ENCODE measurements around the gene GPRC6A. TPM values are rescaled to one million over a fixed set of nuclear protein-coding genes. Genes with fewer than 3 reads are reported as not detected.
"Not testable (repeated sequence)": the region's sequence is repeated elsewhere in the genome, so short reads cannot be mapped to it uniquely, and the experiment has no call there.

Gene GPRC6A
- total RNA-seq, 1 donor from 2014 or later = not detected

DNA sequence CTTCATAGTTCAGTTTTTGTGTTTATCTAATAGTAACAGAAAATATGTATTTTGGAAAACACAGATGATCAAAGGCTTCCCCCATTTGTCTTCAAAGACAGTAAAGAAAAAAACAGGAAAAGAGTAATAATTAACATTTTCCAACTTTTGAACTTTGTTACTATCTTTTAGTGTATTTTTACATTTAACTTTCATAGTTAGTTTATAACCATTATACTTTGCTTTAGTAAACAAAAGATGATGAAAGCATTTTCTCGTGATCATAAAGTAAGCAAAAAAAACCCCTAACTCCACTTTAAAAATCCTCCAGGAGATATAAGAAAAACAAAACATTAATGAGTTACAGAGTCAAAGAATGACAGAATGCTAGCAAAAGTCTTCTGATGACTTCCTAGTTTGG, 13.6 kb upstream of the GPRC6A start:
- Mint-ChIP-seq H3K9me3 (ENCODE audit: unreplicated experiment) (no peaks in the 10 kb centered on the region), H3K4me1 (ENCODE audit: low read depth, unreplicated experiment) (no peaks in the 10 kb centered on the region), H3K27ac (ENCODE audit: unreplicated experiment) (no peak overlapping the region), H3K27me3 (ENCODE audit: unreplicated experiment) (peaks cover 3% of the 10 kb centered on the region), H3K36me3 (ENCODE audit: unreplicated experiment) (no peaks in the 10 kb centered on the region), H3K4me3 (ENCODE audit: unreplicated experiment) (no peak overlapping the region)
- no peak for DNase-seq
- no peak for TF ChIP-seq CTCF (IDR thresholded peaks at IDR 0.05; ENCODE audit: partially characterized antibody, unreplicated experiment)

DNA sequence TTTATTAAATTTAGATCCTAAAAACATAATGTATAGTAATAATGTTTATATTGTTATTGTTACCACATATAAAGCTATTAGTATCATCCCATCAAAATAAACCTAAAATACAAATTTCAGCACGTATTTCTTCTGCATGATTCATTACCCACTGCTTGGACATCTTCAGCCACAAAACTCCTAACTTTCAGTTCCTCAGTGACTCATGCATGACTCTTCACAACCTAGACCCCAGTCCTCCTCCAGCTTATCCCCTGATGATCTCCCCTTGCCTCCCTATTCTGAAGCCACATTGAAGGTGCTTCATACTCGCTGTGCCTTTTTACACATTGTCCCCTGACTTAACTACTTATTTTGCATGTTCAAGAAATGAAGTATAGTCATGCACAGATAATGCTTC, 11.2 kb upstream of the GPRC6A start:
- Mint-ChIP-seq H3K4me1 (ENCODE audit: low read depth, unreplicated experiment) (no peaks in the 10 kb centered on the region), H3K27ac (ENCODE audit: unreplicated experiment) (no peak overlapping the region), H3K9me3 (ENCODE audit: unreplicated experiment) (no peaks in the 10 kb centered on the region), H3K36me3 (ENCODE audit: unreplicated experiment) (no peaks in the 10 kb centered on the region), H3K27me3 (ENCODE audit: unreplicated experiment) (peaks cover 2% of the 10 kb centered on the region), H3K4me3 (ENCODE audit: unreplicated experiment) (no peak overlapping the region)
- DNase-seq = no peak
- TF ChIP-seq CTCF (IDR thresholded peaks at IDR 0.05; ENCODE audit: partially characterized antibody, unreplicated experiment) = no peak

- H3K9me3 Mint-ChIP-seq (ENCODE audit: unreplicated experiment) = no peaks in the 10 kb centered on the region
- H3K4me1 Mint-ChIP-seq (ENCODE audit: low read depth, unreplicated experiment) = no peaks in the 10 kb centered on the region
- no peak overlapping the region for H3K27ac Mint-ChIP-seq (ENCODE audit: unreplicated experiment)
- H3K36me3 Mint-ChIP-seq (ENCODE audit: unreplicated experiment) = no peaks in the 10 kb centered on the region
- TF ChIP-seq CTCF (IDR thresholded peaks at IDR 0.05; ENCODE audit: partially characterized antibody, unreplicated experiment) = no peak
- H3K27me3 Mint-ChIP-seq (ENCODE audit: unreplicated experiment) = peaks cover 2% of the 10 kb centered on the region
- no peak overlapping the region for H3K4me3 Mint-ChIP-seq (ENCODE audit: unreplicated experiment)
- no peak for DNase-seq
These were observed 7.9 kb upstream of the GPRC6A start for GRCh38 chr6:116836606-116837342.

DNA sequence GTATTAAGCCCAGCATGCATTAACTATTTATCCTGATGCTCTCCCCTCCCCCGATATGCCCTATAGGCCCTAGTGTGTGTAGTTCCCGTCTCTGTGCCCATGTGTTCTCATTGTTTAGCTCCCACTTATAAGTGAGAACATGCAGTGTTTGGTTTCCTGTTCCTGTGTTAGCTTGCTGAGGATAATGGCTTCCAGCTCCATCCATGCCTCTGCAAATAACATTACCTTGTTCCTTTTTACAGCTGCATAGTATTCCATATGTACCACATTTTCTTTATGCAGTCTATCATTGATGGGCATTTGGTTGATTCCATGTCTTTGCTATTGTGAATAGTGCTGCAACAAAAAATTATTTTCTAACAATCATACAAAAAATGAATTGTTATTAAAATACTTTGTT, 5.6 kb upstream of the GPRC6A start:
- not testable (repeated sequence) for H3K4me1 Mint-ChIP-seq (ENCODE audit: low read depth, unreplicated experiment); H3K27me3 Mint-ChIP-seq (ENCODE audit: unreplicated experiment); DNase-seq; H3K27ac Mint-ChIP-seq (ENCODE audit: unreplicated experiment); H3K9me3 Mint-ChIP-seq (ENCODE audit: unreplicated experiment); H3K36me3 Mint-ChIP-seq (ENCODE audit: unreplicated experiment); H3K4me3 Mint-ChIP-seq (ENCODE audit: unreplicated experiment)

- Mint-ChIP-seq H3K27ac (ENCODE audit: unreplicated experiment) (no peak overlapping the region), H3K4me3 (ENCODE audit: unreplicated experiment) (no peak overlapping the region), H3K27me3 (ENCODE audit: unreplicated experiment) (no peaks in the 10 kb centered on the region), H3K36me3 (ENCODE audit: unreplicated experiment) (peaks cover 6% of the 10 kb centered on the region), H3K9me3 (ENCODE audit: unreplicated experiment) (no peaks in the 10 kb centered on the region), H3K4me1 (ENCODE audit: low read depth, unreplicated experiment) (no peaks in the 10 kb centered on the region)
- TF ChIP-seq CTCF (IDR thresholded peaks at IDR 0.05; ENCODE audit: partially characterized antibody, unreplicated experiment) = no peak
- no peak for DNase-seq
These were observed 1.2 kb downstream of the GPRC6A start for GRCh38 chr6:116827561-116828240.

- not testable (repeated sequence) for H3K9me3 Mint-ChIP-seq (ENCODE audit: unreplicated experiment); DNase-seq; H3K36me3 Mint-ChIP-seq (ENCODE audit: unreplicated experiment); H3K4me1 Mint-ChIP-seq (ENCODE audit: low read depth, unreplicated experiment); H3K4me3 Mint-ChIP-seq (ENCODE audit: unreplicated experiment); H3K27me3 Mint-ChIP-seq (ENCODE audit: unreplicated experiment); H3K27ac Mint-ChIP-seq (ENCODE audit: unreplicated experiment)
These were observed 12.5 kb downstream of the GPRC6A start for GRCh38 chr6:116816336-116816735.

Data from glutamatergic neuron (in vitro differentiated cells).